A673 (cell line): ENCODE results near the gene MED27.

Source experiments
- CTCF ChIP-seq: fragments of 300-800, 200-600 bp; sonication (generic); conservative IDR thresholded peaks from 2 replicates; pipeline ENCODE4 v1.5.1; 2017; ENCODE audit warnings: low read depth, mild to moderate bottlenecking, antibody characterized with exemption, low read length, moderate library complexity, mixed read lengths
- EZH2 ChIP-seq: fragments of 200-600 bp; sonication (generic); IDR thresholded peaks from 2 replicates; pipeline ENCODE4 v1.6.1; 2017; ENCODE audit warnings: borderline replicate concordance, low read depth, mild to moderate bottlenecking, mixed read lengths, antibody characterized with exemption, low read length; ENCODE audit not compliant: poor library complexity, severe bottlenecking

- TF ChIP-seq CTCF: no peak
- no peak for TF ChIP-seq EZH2
Measured at GRCh38 chr9:131815970-131816873, 263.4 kb downstream of the MED27 start.
